ENCODE measurements around the gene PPP1R3C.

DNA sequence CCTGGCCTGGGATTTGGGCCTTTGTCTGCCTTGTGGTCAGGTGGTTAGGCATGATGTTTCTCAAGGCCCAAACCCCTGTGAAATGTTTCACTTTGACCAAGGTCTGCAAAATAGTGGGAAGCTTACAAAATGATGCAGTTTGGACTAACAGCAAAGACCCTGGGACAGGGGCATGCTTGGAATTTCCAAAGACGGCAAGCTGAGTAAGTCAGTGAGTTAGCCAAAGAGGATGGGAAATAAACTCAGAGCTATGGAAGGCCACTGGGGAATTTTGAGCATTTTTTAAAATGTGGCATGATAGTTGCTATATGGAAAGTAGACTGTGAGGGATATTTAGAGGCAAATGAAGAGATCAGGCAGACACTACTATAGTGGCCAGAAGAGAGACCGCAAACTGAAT lies 31.6 kb upstream of the PPP1R3C start:
- no peak for TF ChIP-seq CTCF (IDR thresholded peaks at IDR 0.05)
- TF ChIP-seq POLR2A (IDR thresholded peaks at IDR 0.05): no peak

Data from tibial nerve (tissue), 3 donors.